Endodermal cell (in vitro differentiated cells): ENCODE data around the gene BLNK. TPM values are rescaled to one million over a fixed set of nuclear protein-coding genes. Genes with fewer than 3 reads are reported as not detected.

Experiments
- DNase-seq: peaks from one replicate; pipeline ENCODE4 v3.0.0-alpha.2; 2017
- H3K27ac ChIP-seq: 2 replicates; pipeline ENCODE4 v1.5.1; 2013; ENCODE audit warnings: mild to moderate bottlenecking, low read depth, low read length, moderate library complexity
- H3K27me3 ChIP-seq: 2 replicates; pipeline ENCODE4 v1.6.1; 2013; ENCODE audit warnings: mild to moderate bottlenecking, low read length, moderate library complexity; ENCODE audit not compliant: insufficient read depth, control insufficient read depth, poor library complexity, severe bottlenecking
- H3K36me3 ChIP-seq: 2 replicates; pipeline ENCODE4 v1.7.0; 2013; ENCODE audit warnings: mild to moderate bottlenecking, low read length, moderate library complexity; ENCODE audit not compliant: control insufficient read depth, insufficient read depth
- H3K4me1 ChIP-seq: one replicate; pipeline ENCODE4 v1.7.0; 2013; ENCODE audit warnings: low read length; ENCODE audit not compliant: control insufficient read depth, insufficient read depth
- H3K4me3 ChIP-seq: 2 replicates; pipeline ENCODE4 v1.5.1; 2013; ENCODE audit warnings: mild to moderate bottlenecking, low read length, moderate library complexity
- H3K9ac ChIP-seq: 2 replicates; pipeline ENCODE4 v1.6.1; 2013; ENCODE audit warnings: mild to moderate bottlenecking, low read length, moderate library complexity; ENCODE audit not compliant: poor library complexity, severe bottlenecking; ENCODE audit errors: extremely low read depth
- H3K9me3 ChIP-seq: 2 replicates; pipeline ENCODE4 v1.6.1; 2013; ENCODE audit warnings: mild to moderate bottlenecking, low read length, moderate library complexity; ENCODE audit not compliant: control insufficient read depth
- H3K27ac Mint-ChIP-seq: 2 replicates; pipeline ENCODE4 v1.8.0; 2020; ENCODE audit warnings: mixed read lengths
- H3K27me3 Mint-ChIP-seq: 2 replicates; pipeline ENCODE4 v1.8.0; 2021; ENCODE audit warnings: mild to moderate bottlenecking, mixed read lengths; ENCODE audit not compliant: insufficient read depth
- H3K36me3 Mint-ChIP-seq: 2 replicates; pipeline ENCODE4 v1.8.0; 2020; ENCODE audit warnings: low read depth, mixed read lengths
- H3K4me1 Mint-ChIP-seq: 2 replicates; pipeline ENCODE4 v1.8.0; 2020; ENCODE audit warnings: mixed read lengths
- H3K4me3 Mint-ChIP-seq: 2 replicates; pipeline ENCODE4 v1.8.0; 2020; ENCODE audit warnings: mild to moderate bottlenecking, moderate library complexity, mixed read lengths
- H3K9me3 Mint-ChIP-seq: 2 replicates; pipeline ENCODE4 v1.8.0; 2020; ENCODE audit warnings: mild to moderate bottlenecking, mixed read lengths
- WGBS, 2 experiments: methylation state at CpG; one replicate each; pipeline versions ENCODE4 v1.1.5 to v1.1.7; 2013; ENCODE audit warnings: missing lambda C conversion rate in 2 of 2, mixed read lengths in 1 of 2; ENCODE audit not compliant: insufficient coverage in 1 of 2, insufficient read length in 1 of 2; 5-methylcytosine and 5-hydroxymethylcytosine counted together
- total RNA-seq, 2 donors: library from RNA; stranded (reverse); fragmentation: NEBNext Ultra II Directional in 1 of 2; extraction: Animal tissue kit (Norgen Biotek cat#: 25700) in 1 of 2; gene quantifications; 2 replicates in 1 of 2; 3 replicates in 1 of 2; pipeline ENCODE4 v1.2.1, GENCODE V29; 2021
- TF ChIP-seq, protein P1 (sequence below): fragments of 200-600 bp; sonication (generic); conservative IDR thresholded peaks from 2 replicates; pipeline ENCODE4 v1.5.0; 2021; ENCODE audit warnings: antibody characterized with exemption, mild to moderate bottlenecking

BLNK gene
- total RNA-seq, 2 donors from 2014 or later, result not detected

DNA sequence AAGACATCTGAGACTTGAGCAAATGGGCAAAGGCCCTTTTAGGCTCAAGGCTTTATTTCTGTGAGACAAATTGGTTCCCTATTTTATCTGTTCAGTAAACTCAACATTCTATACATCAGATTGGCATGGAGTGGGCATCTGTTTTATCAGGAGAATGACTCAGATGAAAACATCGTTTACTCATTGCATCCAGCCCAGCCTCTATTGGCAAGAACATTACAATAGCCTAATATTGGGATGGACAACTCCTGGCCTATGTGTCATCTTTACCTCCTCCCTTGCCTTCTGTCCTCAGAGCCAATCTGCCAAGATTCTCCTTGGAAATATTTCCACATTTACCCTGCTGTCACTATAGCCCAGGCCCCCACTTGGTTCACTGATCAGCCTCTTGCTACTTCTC is 5.5 kb upstream of the BLNK start:
- H3K4me3 Mint-ChIP-seq, result no peak overlapping the region
- Histone ChIP-seq H3K9me3 (no peaks in the 10 kb centered on the region), H3K4me1 (no peaks in the 10 kb centered on the region), H3K27ac (no peak overlapping the region), H3K4me3 (no peak overlapping the region), H3K36me3 (no peaks in the 10 kb centered on the region), H3K9ac (no peak overlapping the region), H3K27me3 (peaks cover 10% of the 10 kb centered on the region)
- peaks cover 10% of the 10 kb centered on the region for H3K27me3 Mint-ChIP-seq
- 92 to 100% methylated on average over 1 of the region's 1 CpG for WGBS, 2 experiments
- no peaks in the 10 kb centered on the region for H3K9me3 Mint-ChIP-seq
- TF ChIP-seq, protein P1, sequence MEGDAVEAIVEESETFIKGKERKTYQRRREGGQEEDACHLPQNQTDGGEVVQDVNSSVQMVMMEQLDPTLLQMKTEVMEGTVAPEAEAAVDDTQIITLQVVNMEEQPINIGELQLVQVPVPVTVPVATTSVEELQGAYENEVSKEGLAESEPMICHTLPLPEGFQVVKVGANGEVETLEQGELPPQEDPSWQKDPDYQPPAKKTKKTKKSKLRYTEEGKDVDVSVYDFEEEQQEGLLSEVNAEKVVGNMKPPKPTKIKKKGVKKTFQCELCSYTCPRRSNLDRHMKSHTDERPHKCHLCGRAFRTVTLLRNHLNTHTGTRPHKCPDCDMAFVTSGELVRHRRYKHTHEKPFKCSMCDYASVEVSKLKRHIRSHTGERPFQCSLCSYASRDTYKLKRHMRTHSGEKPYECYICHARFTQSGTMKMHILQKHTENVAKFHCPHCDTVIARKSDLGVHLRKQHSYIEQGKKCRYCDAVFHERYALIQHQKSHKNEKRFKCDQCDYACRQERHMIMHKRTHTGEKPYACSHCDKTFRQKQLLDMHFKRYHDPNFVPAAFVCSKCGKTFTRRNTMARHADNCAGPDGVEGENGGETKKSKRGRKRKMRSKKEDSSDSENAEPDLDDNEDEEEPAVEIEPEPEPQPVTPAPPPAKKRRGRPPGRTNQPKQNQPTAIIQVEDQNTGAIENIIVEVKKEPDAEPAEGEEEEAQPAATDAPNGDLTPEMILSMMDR, result no peak
- H3K27ac Mint-ChIP-seq, result no peak overlapping the region
- no peaks in the 10 kb centered on the region for H3K36me3 Mint-ChIP-seq
- DNase-seq, result no peak
- H3K4me1 Mint-ChIP-seq, result no peaks in the 10 kb centered on the region

GRCh38 chr10:96276426-96276825 is 5.1 kb upstream of the BLNK start:
- H3K4me1 ChIP-seq, result no peaks in the 10 kb centered on the region
- Mint-ChIP-seq H3K27me3 (peaks cover 10% of the 10 kb centered on the region), H3K36me3 (no peaks in the 10 kb centered on the region), H3K4me3 (no peak overlapping the region), H3K27ac (no peak overlapping the region), H3K4me1 (no peaks in the 10 kb centered on the region), H3K9me3 (no peaks in the 10 kb centered on the region)
- TF ChIP-seq, protein P1, result no peak
- no peak for DNase-seq
- no peak overlapping the region for H3K9ac ChIP-seq
- no peaks in the 10 kb centered on the region for H3K9me3 ChIP-seq
- 93 to 95% methylated on average over 6 of the region's 6 CpGs for WGBS, 2 experiments
- no peak overlapping the region for H3K27ac ChIP-seq
- H3K27me3 ChIP-seq, result peaks cover 14% of the 10 kb centered on the region
- H3K36me3 ChIP-seq, result no peaks in the 10 kb centered on the region
- no peak overlapping the region for H3K4me3 ChIP-seq

- Mint-ChIP-seq H3K4me1 (no peaks in the 10 kb centered on the region), H3K4me3 (no peak overlapping the region), H3K9me3 (no peaks in the 10 kb centered on the region), H3K36me3 (no peaks in the 10 kb centered on the region), H3K27me3 (peaks cover 12% of the 10 kb centered on the region), H3K27ac (no peak overlapping the region)
- Histone ChIP-seq H3K9ac (no peak overlapping the region), H3K36me3 (no peaks in the 10 kb centered on the region), H3K4me1 (no peaks in the 10 kb centered on the region), H3K27ac (no peak overlapping the region), H3K4me3 (no peak overlapping the region), H3K27me3 (peaks cover 14% of the 10 kb centered on the region), H3K9me3 (no peaks in the 10 kb centered on the region)
- 90 to 93% methylated on average over 2 of the region's 2 CpGs for WGBS, 2 experiments
- no peak for DNase-seq
- TF ChIP-seq, protein P1, result no peak
Measured at GRCh38 chr10:96275685-96276418, 4.5 kb upstream of the BLNK start.
